ENCODE results near the gene PLA2G4E.

PLA2G4E gene

GRCh38 chr15:41932511-41933289 lies 88.1 kb downstream of the PLA2G4E start:
- DNase-seq, result no peak

- no peak for DNase-seq
Measured at GRCh38 chr15:41932101-41932500, 88.7 kb downstream of the PLA2G4E start.

Data from stimulated activated CD4-positive, alpha-beta T cell treated with anti-CD3 and anti-CD28 coated beads, Interleukin-15, amount 100 ng/mL, for 24 hours (primary cell).